T-helper 17 cell (primary cell): Measurements from ENCODE around the gene RABGAP1L. TPM values are rescaled to one million over a fixed set of nuclear protein-coding genes. Genes with fewer than 3 reads are reported as not detected.
"Not testable (repeated sequence)": the region's sequence is repeated elsewhere in the genome, so short reads cannot be mapped to it uniquely, and the experiment has no call there.

Experiments used
- ATAC-seq: fragments of 150-1000 bp; cut with Tn5 transposase; 2 replicates; pipeline ENCODE4 v1.10.0; 2021; ENCODE audit warnings: mild to moderate bottlenecking, moderate library complexity
- DNase-seq, 3 donors: peaks; one replicate each; pipeline versions ENCODE4 v3.0.0 to v3.0.0-alpha.2; 2020 to 2021
- H3K9me3 ChIP-seq: one replicate; pipeline ENCODE4 v1.7.0; 2013; ENCODE audit warnings: low read length, mild to moderate bottlenecking; ENCODE audit not compliant: control insufficient read depth, poor library complexity, severe bottlenecking
- H3K27ac Mint-ChIP-seq: one replicate; pipeline ENCODE4 v1.8.0; 2022; ENCODE audit warnings: mild to moderate bottlenecking, moderate library complexity, mixed read lengths
- H3K27me3 Mint-ChIP-seq: one replicate; pipeline ENCODE4 v1.8.0; 2022; ENCODE audit warnings: mixed read lengths
- H3K36me3 Mint-ChIP-seq: one replicate; pipeline ENCODE4 v1.8.0; 2022; ENCODE audit warnings: low read depth, mixed read lengths
- H3K4me1 Mint-ChIP-seq: one replicate; pipeline ENCODE4 v1.8.0; 2022; ENCODE audit warnings: mild to moderate bottlenecking, mixed read lengths
- H3K4me3 Mint-ChIP-seq: one replicate; pipeline ENCODE4 v1.8.0; 2022; ENCODE audit warnings: mild to moderate bottlenecking, moderate library complexity, mixed read lengths
- total RNA-seq, 4 donors: library from RNA in 2 of 4; stranded (reverse) in 2 of 4; gene quantifications; one replicate each; pipeline ENCODE4 v1.2.3 and lab custom pipeline; 2022 to 2026

Gene RABGAP1L
- total RNA-seq, 2 donors from 2014 or later: 112 to 120 TPM

- DNase-seq (no peak), ATAC-seq (no peak)
- H3K4me1 Mint-ChIP-seq: no peaks in the 10 kb centered on the region
- H3K27me3 Mint-ChIP-seq: no peaks in the 10 kb centered on the region
- no peak overlapping the region for H3K27ac Mint-ChIP-seq
- H3K36me3 Mint-ChIP-seq: peaks cover 13% of the 10 kb centered on the region
- H3K9me3 ChIP-seq: no peaks in the 10 kb centered on the region
- no peak overlapping the region for H3K4me3 Mint-ChIP-seq
Measured at GRCh38 chr1:174605198-174605597, 445.9 kb downstream of the RABGAP1L start.

GRCh38 chr1:174606471-174606870 is 447.2 kb downstream of the RABGAP1L start:
- H3K9me3 ChIP-seq: no peaks in the 10 kb centered on the region
- DNase-seq (no peak), ATAC-seq (no peak)
- Mint-ChIP-seq H3K4me3 (no peak overlapping the region), H3K36me3 (peaks cover 8% of the 10 kb centered on the region), H3K27ac (no peak overlapping the region), H3K4me1 (no peaks in the 10 kb centered on the region), H3K27me3 (no peaks in the 10 kb centered on the region)

GRCh38 chr1:174617905-174618304 is 458.6 kb downstream of the RABGAP1L start:
- H3K4me1 Mint-ChIP-seq, ATAC-seq, H3K36me3 Mint-ChIP-seq, DNase-seq, H3K27ac Mint-ChIP-seq, H3K27me3 Mint-ChIP-seq, H3K4me3 Mint-ChIP-seq, H3K9me3 ChIP-seq: not testable (repeated sequence)

- no peak overlapping the region for H3K4me3 Mint-ChIP-seq
- H3K4me1 Mint-ChIP-seq: no peaks in the 10 kb centered on the region
- no peaks in the 10 kb centered on the region for H3K9me3 ChIP-seq
- H3K27me3 Mint-ChIP-seq: no peaks in the 10 kb centered on the region
- no peak overlapping the region for H3K27ac Mint-ChIP-seq
- ATAC-seq (no peak), DNase-seq (no peak)
- H3K36me3 Mint-ChIP-seq: no peaks in the 10 kb centered on the region
Measured at GRCh38 chr1:174623324-174624035, 464.2 kb downstream of the RABGAP1L start.

GRCh38 chr1:174626031-174627025 is 467.0 kb downstream of the RABGAP1L start:
- Mint-ChIP-seq H3K4me1 (no peaks in the 10 kb centered on the region), H3K27me3 (no peaks in the 10 kb centered on the region), H3K36me3 (no peaks in the 10 kb centered on the region), H3K4me3 (no peak overlapping the region), H3K27ac (no peak overlapping the region)
- no peak for DNase-seq
- no peak for ATAC-seq
- no peaks in the 10 kb centered on the region for H3K9me3 ChIP-seq

- Mint-ChIP-seq H3K36me3 (no peaks in the 10 kb centered on the region), H3K4me3 (no peak overlapping the region), H3K4me1 (peaks cover 6% of the 10 kb centered on the region), H3K27me3 (no peaks in the 10 kb centered on the region), H3K27ac (no peak overlapping the region)
- ATAC-seq (no peak), DNase-seq (no peak)
- H3K9me3 ChIP-seq: peaks cover 3% of the 10 kb centered on the region
Measured at GRCh38 chr1:174637487-174637886, 478.2 kb downstream of the RABGAP1L start.

- DNase-seq: no peak
- Mint-ChIP-seq H3K4me1 (peaks cover 6% of the 10 kb centered on the region), H3K36me3 (no peaks in the 10 kb centered on the region), H3K27me3 (no peaks in the 10 kb centered on the region), H3K4me3 (no peak overlapping the region), H3K27ac (no peak overlapping the region)
- ATAC-seq: no peak
- H3K9me3 ChIP-seq: peaks cover 3% of the 10 kb centered on the region
Measured at GRCh38 chr1:174639461-174639860, 480.1 kb downstream of the RABGAP1L start.

GRCh38 chr1:174640783-174641182 is 481.5 kb downstream of the RABGAP1L start:
- DNase-seq (no peak), ATAC-seq (no peak)
- H3K27me3 Mint-ChIP-seq: no peaks in the 10 kb centered on the region
- peaks cover 3% of the 10 kb centered on the region for H3K9me3 ChIP-seq
- H3K4me1 Mint-ChIP-seq: peaks cover 6% of the 10 kb centered on the region
- no peak overlapping the region for H3K4me3 Mint-ChIP-seq
- H3K36me3 Mint-ChIP-seq: no peaks in the 10 kb centered on the region
- H3K27ac Mint-ChIP-seq: no peak overlapping the region

GRCh38 chr1:174642393-174642792 is 483.1 kb downstream of the RABGAP1L start:
- ATAC-seq (no peak), DNase-seq (no peak)
- Mint-ChIP-seq H3K4me3 (no peak overlapping the region), H3K27me3 (no peaks in the 10 kb centered on the region), H3K36me3 (no peaks in the 10 kb centered on the region), H3K27ac (no peak overlapping the region), H3K4me1 (peaks cover 10% of the 10 kb centered on the region)
- H3K9me3 ChIP-seq: no peaks in the 10 kb centered on the region

- no peaks in the 10 kb centered on the region for H3K9me3 ChIP-seq
- no peak for DNase-seq
- Mint-ChIP-seq H3K4me1 (peaks cover 13% of the 10 kb centered on the region), H3K4me3 (no peak overlapping the region), H3K27me3 (no peaks in the 10 kb centered on the region), H3K27ac (no peak overlapping the region), H3K36me3 (no peaks in the 10 kb centered on the region)
- ATAC-seq: no peak
Measured at GRCh38 chr1:174643206-174643605, 483.9 kb downstream of the RABGAP1L start.

- not testable (repeated sequence) for H3K4me1 Mint-ChIP-seq, ATAC-seq, H3K27me3 Mint-ChIP-seq, H3K36me3 Mint-ChIP-seq, H3K27ac Mint-ChIP-seq, H3K9me3 ChIP-seq, DNase-seq, H3K4me3 Mint-ChIP-seq
Measured at GRCh38 chr1:174649572-174649971, 490.3 kb downstream of the RABGAP1L start.

GRCh38 chr1:174652569-174653280 is 493.4 kb downstream of the RABGAP1L start:
- H3K27me3 Mint-ChIP-seq: no peaks in the 10 kb centered on the region
- peaks cover 5% of the 10 kb centered on the region for H3K36me3 Mint-ChIP-seq
- H3K9me3 ChIP-seq: no peaks in the 10 kb centered on the region
- no peak overlapping the region for H3K4me3 Mint-ChIP-seq
- H3K4me1 Mint-ChIP-seq: peaks cover 5% of the 10 kb centered on the region
- ATAC-seq (no peak), DNase-seq (no peak)
- no peak overlapping the region for H3K27ac Mint-ChIP-seq

GRCh38 chr1:174654560-174654959 is 495.2 kb downstream of the RABGAP1L start:
- ATAC-seq (no peak), DNase-seq (no peak)
- Mint-ChIP-seq H3K27ac (no peak overlapping the region), H3K4me3 (no peak overlapping the region), H3K36me3 (peaks cover 10% of the 10 kb centered on the region), H3K27me3 (no peaks in the 10 kb centered on the region), H3K4me1 (peaks cover 9% of the 10 kb centered on the region)
- no peaks in the 10 kb centered on the region for H3K9me3 ChIP-seq
